HEK293 (cell line): ENCODE data around the gene PAN2.

Experiments used
- CTCF ChIA-PET: fragments of 350-600 bp; formaldehyde crosslinking; extraction: SDS; loops from one replicate; lab custom pipeline; 2021; ENCODE audit warnings: antibody characterized with exemption; lab: Yijun Ruan, JAX
- POLR2A ChIA-PET: fragments of 300-600 bp; formaldehyde crosslinking; extraction: SDS; loops from one replicate; lab custom pipeline; 2020; ENCODE audit warnings: antibody characterized with exemption, inconsistent platforms; lab: Yijun Ruan, JAX
- H3K27ac ChIP-seq: fragments of 200-500 bp; sonication (Bioruptor generic); 2 replicates; pipeline ENCODE4 v1.5.1; 2014; ENCODE audit warnings: low read depth, low read length, control low read depth, inconsistent platforms; ENCODE audit errors: extremely low read depth
- H3K36me3 ChIP-seq, 2 experiments: fragments of 200-500 bp in 1 of 2; sonication (Bioruptor generic) in 1 of 2; 1 replicate in 1 of 2; 2 replicates in 1 of 2; pipeline ENCODE4 v1.5.1; 2014 to 2017; ENCODE audit warnings: inconsistent platforms in 2 of 2, low read length in 2 of 2; ENCODE audit not compliant: control insufficient read depth in 2 of 2, insufficient read depth in 1 of 2
- H3K4me1 ChIP-seq: fragments of 200-500 bp; sonication (Bioruptor generic); 2 replicates; pipeline ENCODE4 v1.5.1; 2014; ENCODE audit warnings: mild to moderate bottlenecking, low read length, inconsistent platforms; ENCODE audit not compliant: control insufficient read depth, insufficient read depth
- H3K4me3 ChIP-seq: 2 replicates; pipeline ENCODE4 v1.5.1; 2011; ENCODE audit warnings: low read depth, mild to moderate bottlenecking, control low read depth, low read length, moderate library complexity
- H3K9me3 ChIP-seq: fragments of 200-500 bp; sonication (Bioruptor generic); 2 replicates; pipeline ENCODE4 v1.5.1; 2014; ENCODE audit warnings: low read depth, low read length, inconsistent platforms; ENCODE audit not compliant: control insufficient read depth, insufficient read depth
- ELK4 ChIP-seq: IDR thresholded peaks from 2 replicates; pipeline ENCODE4 v1.6.1; 2011; ENCODE audit warnings: mild to moderate bottlenecking, low read depth, low read length, borderline replicate concordance
- FEZF1 ChIP-seq: fragments of 450-650 bp; formaldehyde crosslinking; IDR thresholded peaks from 2 replicates; pipeline ENCODE4 v1.5.1; 2016; ENCODE audit warnings: missing biosample characterization, missing genetic modification characterization
- GLI2 ChIP-seq: fragments of 450-650 bp; formaldehyde crosslinking; IDR thresholded peaks from 2 replicates; pipeline ENCODE4; 2017; ENCODE audit warnings: missing biosample characterization, missing genetic modification characterization, low read depth, borderline replicate concordance
- HOXA7 ChIP-seq: sonication (generic); formaldehyde crosslinking; IDR thresholded peaks from 2 replicates; pipeline ENCODE4 v1.8.1; 2022; ENCODE audit warnings: missing genetic modification reagents, borderline replicate concordance
- HOXC10 ChIP-seq: sonication (generic); formaldehyde crosslinking; IDR thresholded peaks from 2 replicates; pipeline ENCODE4 v1.8.1; 2023; ENCODE audit warnings: mild to moderate bottlenecking, missing genetic modification reagents
- KLF1 ChIP-seq: fragments of 450-650 bp; formaldehyde crosslinking; IDR thresholded peaks from 2 replicates; pipeline ENCODE4 v1.5.1; 2016; ENCODE audit warnings: missing biosample characterization, missing genetic modification characterization
- KLF7 ChIP-seq: fragments of 450-650 bp; formaldehyde crosslinking; IDR thresholded peaks from 2 replicates; pipeline ENCODE4 v1.5.1; 2016; ENCODE audit warnings: missing biosample characterization, missing genetic modification characterization, borderline replicate concordance
- KLF8 ChIP-seq: fragments of 450-650 bp; formaldehyde crosslinking; IDR thresholded peaks from 2 replicates; pipeline ENCODE4 v1.5.1; 2016; ENCODE audit warnings: missing biosample characterization, missing genetic modification characterization
- MEIS1 ChIP-seq: sonication (generic); formaldehyde crosslinking; IDR thresholded peaks from 2 replicates; pipeline ENCODE4 v1.8.1; 2022; ENCODE audit warnings: missing genetic modification reagents, mild to moderate bottlenecking, borderline replicate concordance
- ZBTB6 ChIP-seq: fragments of 450-650 bp; formaldehyde crosslinking; IDR thresholded peaks from 2 replicates; pipeline ENCODE4 v1.5.1; 2017; ENCODE audit warnings: missing biosample characterization, missing genetic modification characterization
- ZBTB7A ChIP-seq: fragments of 450-650 bp; formaldehyde crosslinking; IDR thresholded peaks from 2 replicates; pipeline ENCODE4 v1.5.1; 2016; ENCODE audit warnings: low read depth, missing biosample characterization, missing genetic modification characterization
- ZFP37 ChIP-seq: fragments of 450-650 bp; formaldehyde crosslinking; IDR thresholded peaks from 2 replicates; pipeline ENCODE4 v1.5.1; 2016; ENCODE audit warnings: missing biosample characterization, missing genetic modification characterization
- ZFP69B ChIP-seq: fragments of 450-650 bp; formaldehyde crosslinking; IDR thresholded peaks from 2 replicates; pipeline ENCODE4 v1.5.1; 2016; ENCODE audit warnings: missing biosample characterization, missing genetic modification characterization
- ZNF155 ChIP-seq: fragments of 450-650 bp; formaldehyde crosslinking; IDR thresholded peaks from 2 replicates; pipeline ENCODE4 v1.5.1; 2016; ENCODE audit warnings: missing biosample characterization, missing genetic modification characterization
- ZNF174 ChIP-seq: fragments of 450-650 bp; formaldehyde crosslinking; IDR thresholded peaks from 2 replicates; pipeline ENCODE4 v1.5.0; 2017; ENCODE audit warnings: missing biosample characterization, mild to moderate bottlenecking, missing genetic modification characterization
- ZNF18 ChIP-seq: fragments of 450-650 bp; formaldehyde crosslinking; IDR thresholded peaks from 2 replicates; pipeline ENCODE4 v1.5.1; 2016; ENCODE audit warnings: missing biosample characterization, missing genetic modification characterization
- ZNF184 ChIP-seq: fragments of 450-650 bp; IDR thresholded peaks from 2 replicates; pipeline ENCODE4 v1.5.1; 2018; ENCODE audit warnings: missing biosample characterization, mild to moderate bottlenecking, missing genetic modification characterization
- ZNF19 ChIP-seq: fragments of 450-650 bp; formaldehyde crosslinking; IDR thresholded peaks from 2 replicates; pipeline ENCODE4; 2016; ENCODE audit warnings: missing biosample characterization, missing genetic modification characterization, low read depth
- ZNF223 ChIP-seq: fragments of 450-650 bp; formaldehyde crosslinking; IDR thresholded peaks from 2 replicates; pipeline ENCODE4 v1.5.1; 2016; ENCODE audit warnings: missing biosample characterization, missing genetic modification characterization
- ZNF324 ChIP-seq: fragments of 450-650 bp; formaldehyde crosslinking; IDR thresholded peaks from 2 replicates; pipeline ENCODE4 v1.5.1; 2016; ENCODE audit warnings: missing biosample characterization, missing genetic modification characterization
- ZNF404 ChIP-seq: fragments of 450-650 bp; formaldehyde crosslinking; IDR thresholded peaks from 2 replicates; pipeline ENCODE4 v1.5.1; 2017; ENCODE audit warnings: missing biosample characterization, missing genetic modification characterization
- ZNF501 ChIP-seq: fragments of 450-650 bp; formaldehyde crosslinking; IDR thresholded peaks from 2 replicates; pipeline ENCODE4 v1.5.1; 2016; ENCODE audit warnings: missing biosample characterization, missing genetic modification characterization
- ZNF513 ChIP-seq: fragments of 450-650 bp; IDR thresholded peaks from 2 replicates; pipeline ENCODE4 v1.5.1; 2018; ENCODE audit warnings: missing biosample characterization, missing genetic modification characterization
- ZNF514 ChIP-seq: fragments of 450-650 bp; formaldehyde crosslinking; IDR thresholded peaks from 2 replicates; pipeline ENCODE4 v1.5.1; 2016; ENCODE audit warnings: missing biosample characterization, missing genetic modification characterization
- ZNF530 ChIP-seq: fragments of 450-650 bp; formaldehyde crosslinking; IDR thresholded peaks from 2 replicates; pipeline ENCODE4 v1.5.1; 2016; ENCODE audit warnings: low read depth, missing biosample characterization, missing genetic modification characterization
- ZNF585B ChIP-seq: fragments of 450-650 bp; formaldehyde crosslinking; IDR thresholded peaks from 2 replicates; pipeline ENCODE4 v1.5.1; 2016; ENCODE audit warnings: missing biosample characterization, missing genetic modification characterization
- ZNF610 ChIP-seq: fragments of 450-650 bp; formaldehyde crosslinking; IDR thresholded peaks from 2 replicates; pipeline ENCODE4 v1.5.1; 2016; ENCODE audit warnings: missing biosample characterization, missing genetic modification characterization, borderline replicate concordance
- ZNF629 ChIP-seq: fragments of 450-650 bp; formaldehyde crosslinking; IDR thresholded peaks from 2 replicates; pipeline ENCODE4 v1.5.1; 2017; ENCODE audit warnings: missing biosample characterization, missing genetic modification characterization
- ZNF677 ChIP-seq: fragments of 450-650 bp; IDR thresholded peaks from 2 replicates; pipeline ENCODE4 v1.5.0; 2018; ENCODE audit warnings: missing biosample characterization, mild to moderate bottlenecking, missing genetic modification characterization, moderate library complexity
- ZNF692 ChIP-seq: fragments of 450-650 bp; formaldehyde crosslinking; IDR thresholded peaks from 2 replicates; pipeline ENCODE4 v1.5.1; 2016; ENCODE audit warnings: missing biosample characterization, missing genetic modification characterization
- ZNF707 ChIP-seq: fragments of 450-650 bp; formaldehyde crosslinking; IDR thresholded peaks from 2 replicates; pipeline ENCODE4 v1.5.1; 2016; ENCODE audit warnings: missing biosample characterization, missing genetic modification characterization
- ZSCAN23 ChIP-seq: fragments of 450-650 bp; formaldehyde crosslinking; IDR thresholded peaks from 2 replicates; pipeline ENCODE4 v1.5.1; 2016; ENCODE audit warnings: missing biosample characterization, missing genetic modification characterization

The PAN2 gene

GRCh38 chr12:56359851-56360767 is 26.3 kb upstream of the PAN2 start, which contains the start of gene STAT2:
TSS of gene STAT2 (minus strand) at chr12:56360107. CDS start at chr12:56356571, 3,536 bp downstream.
- peak within 1 kb of the TSS; percentile 84 for H3K4me3 ChIP-seq
- H3K27ac ChIP-seq: peak within 1 kb of the TSS; percentile 53
- H3K4me1 ChIP-seq: no peaks in the 10 kb centered on the region; the same call in 1 of the 2 replicates
- H3K9me3 ChIP-seq: no peaks in the 10 kb centered on the region
- peaks cover 4 to 13% of the 10 kb centered on the region in 2 experiments; a peak in 1 of 3 replicates for H3K36me3 ChIP-seq
- POLR2A ChIA-PET: interaction anchor here (0.6 to 2.8 kb wide), 40 partner anchors 8 to 393 kb away, joined by 3 to 46 read pairs (median 5); partner anchors contain the start of genes CNPY2, CS, ESYT1 and GLS2
- CTCF ChIA-PET: interaction anchor here (0.6 to 2.0 kb wide), 9 partner anchors 9 to 104 kb away, joined by 3 to 15 read pairs (median 5); partner anchors contain the start of genes ANKRD52 and CNPY2
- TF ChIP-seq KLF7 (tag by site-specific recombination) (no peak), ZSCAN23 (tag by site-specific recombination) (peak; percentile 98; the same call in 1 of the 2 replicates), ZNF404 (tag by site-specific recombination) (no peak), ZNF155 (tag by site-specific recombination) (no peak), ZNF677 (no peak), ZNF585B (tag by site-specific recombination) (no peak), GLI2 (no peak), ZNF629 (tag by site-specific recombination) (peak; percentile 76), ZNF707 (no peak), ZNF530 (tag by site-specific recombination) (no peak), ZNF223 (tag by site-specific recombination) (no peak), HOXC10 (CRISPR knock-in tag) (no peak), ZNF19 (tag by site-specific recombination) (no peak), ELK4 (peak; percentile 42; the same call in 1 of the 2 replicates), ZNF513 (tag by site-specific recombination) (no peak), ZNF324 (0 out of 2 replicates have a peak, but pooled peaks have one; percentile 57), ZNF184 (tag by site-specific recombination) (no peak), ZNF174 (tag by site-specific recombination) (no peak), ZNF692 (tag by site-specific recombination) (peak; percentile 39; the same call in 1 of the 2 replicates), HOXA7 (no peak), ZFP37 (tag by site-specific recombination) (0 out of 2 replicates have a peak, but pooled peaks have one; percentile 40), ZNF501 (tag by site-specific recombination) (peak; percentile 63; the same call in 1 of the 2 replicates), KLF1 (tag by site-specific recombination) (peak; percentile 68), FEZF1 (tag by site-specific recombination) (no peak), ZNF514 (no peak), ZFP69B (tag by site-specific recombination) (peak; percentile 56; the same call in 1 of the 2 replicates), KLF8 (tag by site-specific recombination) (peak; percentile 91), MEIS1 (no peak), ZBTB6 (tag by site-specific recombination) (peak; percentile 96), ZNF18 (no peak), ZNF610 (tag by site-specific recombination) (no peak; the same call in 1 of the 2 replicates), ZBTB7A (no peak)
